ENCODE results near the gene MREG.

DNA sequence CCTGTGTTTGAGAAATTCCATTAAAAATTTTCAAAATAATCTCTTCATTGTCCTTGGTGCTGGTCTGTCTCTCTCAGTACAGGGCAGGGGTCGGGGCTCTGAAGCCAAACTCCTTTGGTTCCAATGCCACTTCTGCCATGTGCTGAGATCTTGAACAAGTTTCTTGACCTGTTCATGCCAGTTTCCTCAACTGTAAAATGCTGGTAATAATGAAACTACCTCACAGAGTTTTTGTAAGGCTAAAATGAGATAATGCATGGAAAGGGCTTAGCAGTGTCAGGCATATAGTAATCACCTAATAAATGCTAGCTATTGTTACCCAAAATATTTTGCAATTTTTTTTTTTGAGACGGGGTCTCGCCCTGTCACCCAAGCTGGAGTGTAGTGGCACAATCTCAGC lies 16.9 kb upstream of the MREG start:
- TF ChIP-seq POLR2AphosphoS5 (IDR thresholded peaks at IDR 0.05; ENCODE audit: low read depth) = no peak
- TF ChIP-seq, protein P1, sequence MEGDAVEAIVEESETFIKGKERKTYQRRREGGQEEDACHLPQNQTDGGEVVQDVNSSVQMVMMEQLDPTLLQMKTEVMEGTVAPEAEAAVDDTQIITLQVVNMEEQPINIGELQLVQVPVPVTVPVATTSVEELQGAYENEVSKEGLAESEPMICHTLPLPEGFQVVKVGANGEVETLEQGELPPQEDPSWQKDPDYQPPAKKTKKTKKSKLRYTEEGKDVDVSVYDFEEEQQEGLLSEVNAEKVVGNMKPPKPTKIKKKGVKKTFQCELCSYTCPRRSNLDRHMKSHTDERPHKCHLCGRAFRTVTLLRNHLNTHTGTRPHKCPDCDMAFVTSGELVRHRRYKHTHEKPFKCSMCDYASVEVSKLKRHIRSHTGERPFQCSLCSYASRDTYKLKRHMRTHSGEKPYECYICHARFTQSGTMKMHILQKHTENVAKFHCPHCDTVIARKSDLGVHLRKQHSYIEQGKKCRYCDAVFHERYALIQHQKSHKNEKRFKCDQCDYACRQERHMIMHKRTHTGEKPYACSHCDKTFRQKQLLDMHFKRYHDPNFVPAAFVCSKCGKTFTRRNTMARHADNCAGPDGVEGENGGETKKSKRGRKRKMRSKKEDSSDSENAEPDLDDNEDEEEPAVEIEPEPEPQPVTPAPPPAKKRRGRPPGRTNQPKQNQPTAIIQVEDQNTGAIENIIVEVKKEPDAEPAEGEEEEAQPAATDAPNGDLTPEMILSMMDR (conservative IDR thresholded peaks at IDR 0.05; ENCODE audit: low read depth in 2 of 2) = no peak
- TF ChIP-seq EZH2phosphoT487 (IDR thresholded peaks at IDR 0.05; ENCODE audit: unreplicated experiment) = no peak

Measured in GM23338 (cell line).